OCI-LY1 (cell line): ENCODE data around the gene TCF4.
A peak's percentile ranks its signal among the peaks of the same experiment; 100 is the strongest.

Experiments used
- H2AFZ ChIP-seq: fragments of 200-600 bp; sonication (generic), shearing (Covaris generic); 2 replicates; pipeline ENCODE4 v1.6.0; 2014; ENCODE audit warnings: antibody characterized with exemption, mild to moderate bottlenecking, low read length
- H3F3A ChIP-seq: fragments of 200-600 bp; sonication (generic), shearing (Covaris generic); 2 replicates; pipeline ENCODE4 v1.6.0; 2014; ENCODE audit warnings: mild to moderate bottlenecking, antibody characterized with exemption, low read length, moderate library complexity; ENCODE audit not compliant: insufficient read depth
- H3K27ac ChIP-seq: fragments of 200-600 bp; sonication (generic); 2 replicates; pipeline ENCODE4 v1.5.1; 2014; ENCODE audit warnings: low read length, mixed run types, mild to moderate bottlenecking, low read depth; ENCODE audit not compliant: poor library complexity, severe bottlenecking
- H3K27me3 ChIP-seq: fragments of 200-600 bp; sonication (generic); 2 replicates; pipeline ENCODE4 v1.6.0; 2014; ENCODE audit warnings: antibody characterized with exemption, mild to moderate bottlenecking, low read length, moderate library complexity; ENCODE audit not compliant: insufficient read depth
- H3K36me3 ChIP-seq: fragments of 200-600 bp; sonication (generic); 2 replicates; pipeline ENCODE4 v1.6.1; 2014; ENCODE audit warnings: mild to moderate bottlenecking, antibody characterized with exemption, low read length, moderate library complexity, mixed read lengths; ENCODE audit not compliant: insufficient read depth
- H3K4me1 ChIP-seq: fragments of 200-600 bp; sonication (generic); 2 replicates; pipeline ENCODE4 v1.5.1; 2014; ENCODE audit warnings: mild to moderate bottlenecking, low read length, moderate library complexity; ENCODE audit not compliant: insufficient read depth, severe bottlenecking
- H3K4me2 ChIP-seq: fragments of 200-600 bp; sonication (generic), shearing (Covaris generic); 2 replicates; pipeline ENCODE4 v1.6.1; 2014; ENCODE audit warnings: low read length
- H3K4me3 ChIP-seq: fragments of 200-600 bp; sonication (generic); 2 replicates; pipeline ENCODE4 v1.5.1; 2014; ENCODE audit warnings: low read length, low read depth, mild to moderate bottlenecking, mixed read lengths; ENCODE audit not compliant: poor library complexity, severe bottlenecking
- H3K79me2 ChIP-seq: fragments of 200-600 bp; shearing (Covaris generic); 2 replicates; pipeline ENCODE4 v1.6.1; 2016; ENCODE audit warnings: mixed run types, low read length, mixed read lengths; ENCODE audit not compliant: insufficient read depth
- H3K9ac ChIP-seq: fragments of 200-600 bp; sonication (generic), shearing (Covaris generic); 2 replicates; pipeline ENCODE4 v1.6.1; 2014; ENCODE audit warnings: mild to moderate bottlenecking, low read length, mixed read lengths
- H3K9me2 ChIP-seq: fragments of 200-600 bp; sonication (generic), shearing (Covaris generic); 2 replicates; pipeline ENCODE4 v1.6.1; 2014; ENCODE audit warnings: low read depth, mild to moderate bottlenecking, low read length, mixed read lengths
- H3K9me3 ChIP-seq: fragments of 200-600 bp; shearing (Covaris generic); 2 replicates; pipeline ENCODE4 v1.6.1; 2014; ENCODE audit warnings: low read length, mixed read lengths
- H4K20me1 ChIP-seq: fragments of 200-600 bp; sonication (generic), shearing (Covaris generic); 2 replicates; pipeline ENCODE4 v1.6.0; 2016; ENCODE audit warnings: mild to moderate bottlenecking, low read length; ENCODE audit not compliant: insufficient read depth
- EZH2 ChIP-seq: fragments of 200-600 bp; sonication (generic), shearing (Covaris generic); IDR thresholded peaks from 2 replicates; pipeline ENCODE4 v1.8.0; 2017; ENCODE audit warnings: borderline replicate concordance, mixed run types, mild to moderate bottlenecking, antibody characterized with exemption, low read length, moderate library complexity, mixed read lengths
- TF ChIP-seq, protein P1 (sequence below): fragments of 200-600 bp; sonication (generic), shearing (Covaris generic); IDR thresholded peaks from 2 replicates; pipeline ENCODE4 v1.5.1; 2017; ENCODE audit warnings: mild to moderate bottlenecking, antibody characterized with exemption, low read length, moderate library complexity, mixed read lengths

TCF4 gene

GRCh38 chr18:55483266-55483871, 104.6 kb downstream of the TCF4 start:
- Histone ChIP-seq H3K9me3 (no peaks in the 10 kb centered on the region), H3K4me3 (no peak overlapping the region), H3K36me3 (no peaks in the 10 kb centered on the region), H3K9me2 (no peaks in the 10 kb centered on the region), H3K27ac (peak overlapping the region; percentile 52), H3K27me3 (no peaks in the 10 kb centered on the region), H3K4me1 (peaks cover 77% of the 10 kb centered on the region), H3K4me2 (no peak overlapping the region), H3K79me2 (peaks cover 20% of the 10 kb centered on the region), H4K20me1 (no peaks in the 10 kb centered on the region), H2AFZ (no peak overlapping the region), H3K9ac (no peak overlapping the region), H3F3A (no peaks in the 10 kb centered on the region)
- TF ChIP-seq, protein P1, sequence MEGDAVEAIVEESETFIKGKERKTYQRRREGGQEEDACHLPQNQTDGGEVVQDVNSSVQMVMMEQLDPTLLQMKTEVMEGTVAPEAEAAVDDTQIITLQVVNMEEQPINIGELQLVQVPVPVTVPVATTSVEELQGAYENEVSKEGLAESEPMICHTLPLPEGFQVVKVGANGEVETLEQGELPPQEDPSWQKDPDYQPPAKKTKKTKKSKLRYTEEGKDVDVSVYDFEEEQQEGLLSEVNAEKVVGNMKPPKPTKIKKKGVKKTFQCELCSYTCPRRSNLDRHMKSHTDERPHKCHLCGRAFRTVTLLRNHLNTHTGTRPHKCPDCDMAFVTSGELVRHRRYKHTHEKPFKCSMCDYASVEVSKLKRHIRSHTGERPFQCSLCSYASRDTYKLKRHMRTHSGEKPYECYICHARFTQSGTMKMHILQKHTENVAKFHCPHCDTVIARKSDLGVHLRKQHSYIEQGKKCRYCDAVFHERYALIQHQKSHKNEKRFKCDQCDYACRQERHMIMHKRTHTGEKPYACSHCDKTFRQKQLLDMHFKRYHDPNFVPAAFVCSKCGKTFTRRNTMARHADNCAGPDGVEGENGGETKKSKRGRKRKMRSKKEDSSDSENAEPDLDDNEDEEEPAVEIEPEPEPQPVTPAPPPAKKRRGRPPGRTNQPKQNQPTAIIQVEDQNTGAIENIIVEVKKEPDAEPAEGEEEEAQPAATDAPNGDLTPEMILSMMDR, result no peak
- no peak for TF ChIP-seq EZH2

DNA sequence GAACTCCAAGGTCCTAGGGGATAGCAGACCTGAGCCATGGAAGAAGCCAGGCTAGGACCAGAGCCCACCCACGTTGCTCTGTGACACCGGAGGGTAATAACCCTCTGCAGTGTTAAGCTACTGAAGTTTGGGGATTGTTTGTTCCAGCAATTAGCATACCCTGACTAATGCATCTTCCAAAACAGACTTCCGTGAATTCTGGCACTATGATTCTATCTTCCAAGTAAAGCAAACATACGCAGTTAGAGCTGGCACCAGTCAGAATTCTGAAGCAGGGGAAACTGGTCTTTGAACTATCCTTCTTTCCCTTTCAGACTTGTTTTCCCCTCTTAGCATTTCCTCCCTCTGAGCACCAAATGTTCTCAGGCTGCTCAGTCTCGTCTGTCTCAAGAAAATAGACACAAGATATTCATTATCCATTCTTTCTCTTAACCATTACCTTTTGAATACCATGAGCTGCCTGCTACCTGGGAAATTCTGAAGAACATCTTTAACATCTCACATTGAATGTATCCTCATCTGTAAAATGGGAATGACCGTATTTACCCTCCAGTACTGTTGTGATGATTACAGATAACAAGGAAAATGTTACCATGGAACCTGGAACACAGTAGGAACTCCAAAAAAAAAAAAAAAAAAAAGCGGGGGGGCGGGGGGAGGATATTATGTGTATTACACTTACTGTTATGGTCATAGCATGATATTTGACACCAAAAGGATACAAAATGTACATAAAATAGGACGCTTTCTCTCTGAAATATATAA, 108.2 kb downstream of the TCF4 start:
- Histone ChIP-seq H2AFZ (no peak overlapping the region), H3K4me3 (no peak overlapping the region), H4K20me1 (no peaks in the 10 kb centered on the region), H3K9ac (no peak overlapping the region), H3K4me1 (peaks cover 63% of the 10 kb centered on the region), H3K9me2 (no peaks in the 10 kb centered on the region), H3K9me3 (no peaks in the 10 kb centered on the region), H3K4me2 (no peak overlapping the region; the same call in 1 of the 2 replicates), H3K79me2 (peaks cover 10% of the 10 kb centered on the region), H3K36me3 (0 out of 2 replicates have a peak, but pooled peaks cover 7% of the 10 kb centered on the region), H3K27me3 (no peaks in the 10 kb centered on the region), H3F3A (no peaks in the 10 kb centered on the region), H3K27ac (peak overlapping the region; percentile 80)
- TF ChIP-seq, protein P1, result no peak
- no peak for TF ChIP-seq EZH2

DNA sequence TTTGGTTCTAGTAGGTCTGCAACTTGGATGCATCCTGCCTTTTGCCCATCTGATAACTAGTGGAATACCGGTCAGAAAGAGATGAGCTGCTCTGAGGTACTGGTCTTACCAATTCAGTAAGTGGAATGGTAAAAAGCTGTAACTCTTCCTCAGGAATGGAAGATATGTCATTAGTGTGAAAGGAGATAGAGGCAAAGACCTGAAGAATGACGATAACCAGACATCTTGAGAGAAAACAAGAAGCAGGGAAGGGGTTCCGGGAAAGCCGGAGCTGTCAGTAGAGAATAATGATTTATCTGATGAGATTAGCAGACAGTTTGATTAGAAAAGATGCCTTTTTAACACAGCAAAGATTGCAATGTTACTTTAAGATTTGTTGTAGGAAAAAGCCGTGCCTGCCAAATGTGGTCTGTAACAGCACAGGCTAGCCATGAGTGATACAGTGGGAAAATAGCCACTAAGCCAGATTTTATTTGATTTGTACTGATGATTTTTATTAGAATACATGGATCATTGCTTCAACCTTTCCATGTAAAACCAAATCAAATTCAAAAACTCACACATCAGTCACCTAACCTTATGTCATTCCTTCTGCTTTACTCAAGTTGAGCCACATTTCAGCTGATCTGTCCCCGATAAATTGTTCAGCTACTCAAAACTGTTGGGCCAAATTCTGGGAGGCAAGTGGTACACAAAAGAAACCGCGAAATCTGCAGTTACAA, 110.0 kb downstream of the TCF4 start:
- TF ChIP-seq, protein P1, result no peak
- TF ChIP-seq EZH2, result no peak
- peak overlapping the region; percentile 67 for H3K9ac ChIP-seq
- H3K27me3 ChIP-seq, result no peaks in the 10 kb centered on the region

More for the DNA sequence above, 110.0 kb downstream of the TCF4 start:
- no peaks in the 10 kb centered on the region for H3K9me2 ChIP-seq
- H4K20me1 ChIP-seq, result no peaks in the 10 kb centered on the region
- H3K36me3 ChIP-seq, result 0 out of 2 replicates have a peak, but pooled peaks cover 8% of the 10 kb centered on the region
- peak overlapping the region; percentile 80 for H3K27ac ChIP-seq
- peak overlapping the region; percentile 60 for H3K4me3 ChIP-seq
- H3K4me1 ChIP-seq, result peaks cover 54% of the 10 kb centered on the region
- H3F3A ChIP-seq, result no peaks in the 10 kb centered on the region
- peak overlapping the region; percentile 96 for H3K4me2 ChIP-seq
- H3K79me2 ChIP-seq, result peaks cover 10% of the 10 kb centered on the region
- H2AFZ ChIP-seq, result no peak overlapping the region
- H3K9me3 ChIP-seq, result no peaks in the 10 kb centered on the region
